ENCODE data around the gene CDC45.

The CDC45 gene

GRCh38 chr22:19495562-19496323 lies 16.0 kb downstream of the CDC45 start:
- no peak for DNase-seq (ENCODE audit: low read depth, low spot score)

GRCh38 chr22:19496324-19496630 lies 16.6 kb downstream of the CDC45 start:
- DNase-seq (ENCODE audit: low read depth, low spot score), result no peak

GRCh38 chr22:19497245-19497644 lies 17.5 kb downstream of the CDC45 start:
- DNase-seq (ENCODE audit: low read depth, low spot score), result peak; percentile 51

- DNase-seq (ENCODE audit: low read depth, low spot score), result no peak
Observed at GRCh38 chr22:19498154-19498865, 18.6 kb downstream of the CDC45 start.

- no peak for DNase-seq (ENCODE audit: low read depth, low spot score)
Observed at GRCh38 chr22:19498866-19499190, 19.1 kb downstream of the CDC45 start.

GRCh38 chr22:19499236-19499879 lies 19.6 kb downstream of the CDC45 start:
- no peak for DNase-seq (ENCODE audit: low read depth, low spot score)

GRCh38 chr22:19499880-19500242 lies 20.1 kb downstream of the CDC45 start:
- no peak for DNase-seq (ENCODE audit: low read depth, low spot score)

GRCh38 chr22:19501897-19502447 lies 22.3 kb downstream of the CDC45 start:
- no peak for DNase-seq (ENCODE audit: low read depth, low spot score)

GRCh38 chr22:19503367-19503766 lies 23.6 kb downstream of the CDC45 start:
- no peak for DNase-seq (ENCODE audit: low read depth, low spot score)

GRCh38 chr22:19503869-19504268 lies 24.1 kb downstream of the CDC45 start:
- DNase-seq (ENCODE audit: low read depth, low spot score), result no peak

- no peak for DNase-seq (ENCODE audit: low read depth, low spot score)
Observed at GRCh38 chr22:19504900-19505734, 25.4 kb downstream of the CDC45 start.

GRCh38 chr22:19505735-19506126 lies 26.0 kb downstream of the CDC45 start:
- no peak for DNase-seq (ENCODE audit: low read depth, low spot score)

- no peak for DNase-seq (ENCODE audit: low read depth, low spot score)
Observed at GRCh38 chr22:19506212-19506611, 26.5 kb downstream of the CDC45 start.

GRCh38 chr22:19507534-19507861 lies 27.8 kb downstream of the CDC45 start:
- no peak for DNase-seq (ENCODE audit: low read depth, low spot score)

GRCh38 chr22:19508024-19508776 lies 28.5 kb downstream of the CDC45 start:
- no peak for DNase-seq (ENCODE audit: low read depth, low spot score)

- no peak for DNase-seq (ENCODE audit: low read depth, low spot score)
Observed at GRCh38 chr22:19509191-19509590, 29.5 kb downstream of the CDC45 start.

- DNase-seq (ENCODE audit: low read depth, low spot score), result no peak
Observed at GRCh38 chr22:19509923-19510322, 30.2 kb downstream of the CDC45 start.

GRCh38 chr22:19510919-19511341 lies 31.2 kb downstream of the CDC45 start:
- no peak for DNase-seq (ENCODE audit: low read depth, low spot score)

- DNase-seq (ENCODE audit: low read depth, low spot score), result no peak
Observed at GRCh38 chr22:19513823-19514222, 34.1 kb downstream of the CDC45 start.

- DNase-seq (ENCODE audit: low read depth, low spot score), result no peak
Observed at GRCh38 chr22:19514831-19515565, 35.3 kb downstream of the CDC45 start.
